H9 (cell line): ENCODE measurements around the gene BFSP1. TPM values are rescaled to one million over a fixed set of nuclear protein-coding genes. Genes with fewer than 3 reads are reported as not detected.

Source experiments
- DNase-seq: peaks from one replicate; pipeline ENCODE4 v3.0.0-alpha.2; 2017
- H2AFZ ChIP-seq: one replicate; pipeline ENCODE4 v1.6.1; 2013; ENCODE audit warnings: mild to moderate bottlenecking, low read length, control low read depth, moderate library complexity
- H2AK5ac ChIP-seq: 2 replicates; pipeline ENCODE4 v1.6.1; 2013; ENCODE audit warnings: low read length, control low read depth, mixed read lengths; ENCODE audit not compliant: insufficient read length
- H2BK120ac ChIP-seq: one replicate; pipeline ENCODE4 v1.6.1; 2013; ENCODE audit warnings: low read depth, mild to moderate bottlenecking, low read length, control low read depth, inconsistent platforms; ENCODE audit not compliant: poor library complexity, severe bottlenecking
- H2BK12ac ChIP-seq: 2 replicates; pipeline ENCODE4 v1.6.1; 2013; ENCODE audit warnings: low read length, control low read depth, mixed read lengths, low read depth; ENCODE audit not compliant: insufficient read length
- H2BK15ac ChIP-seq: 2 replicates; pipeline ENCODE4 v1.6.1; 2013; ENCODE audit warnings: low read depth, low read length, control low read depth
- H2BK20ac ChIP-seq: one replicate; pipeline ENCODE4 v1.6.1; 2013; ENCODE audit warnings: low read depth, mild to moderate bottlenecking, low read length, control low read depth, inconsistent platforms; ENCODE audit not compliant: poor library complexity, severe bottlenecking
- H2BK5ac ChIP-seq: 2 replicates; pipeline ENCODE4 v1.6.1; 2013; ENCODE audit warnings: low read length, control low read depth, mixed read lengths; ENCODE audit not compliant: insufficient read length
- H3K14ac ChIP-seq: 2 replicates; pipeline ENCODE4 v1.6.1; 2013; ENCODE audit warnings: low read length, control low read depth; ENCODE audit not compliant: insufficient read depth
- H3K18ac ChIP-seq: 2 replicates; pipeline ENCODE4 v1.6.1; 2013; ENCODE audit warnings: low read depth, mild to moderate bottlenecking, mixed read lengths, low read length, control low read depth; ENCODE audit not compliant: insufficient read length
- H3K23ac ChIP-seq: 2 replicates; pipeline ENCODE4 v1.6.1; 2013; ENCODE audit warnings: low read length, control low read depth, mixed read lengths, low read depth; ENCODE audit not compliant: insufficient read length
- H3K23me2 ChIP-seq: 2 replicates; pipeline ENCODE4 v1.6.1; 2013; ENCODE audit warnings: low read depth, mild to moderate bottlenecking, mixed read lengths, low read length, control low read depth; ENCODE audit not compliant: insufficient read length, poor library complexity, severe bottlenecking
- H3K27ac ChIP-seq: 2 replicates; pipeline ENCODE4 v1.5.1; 2013; ENCODE audit warnings: low read length, control low read depth, mixed read lengths, low read depth; ENCODE audit not compliant: insufficient read length
- H3K27me3 ChIP-seq: 2 replicates; pipeline ENCODE4 v1.6.1; 2013; ENCODE audit warnings: low read length, control low read depth, inconsistent platforms; ENCODE audit not compliant: insufficient read depth
- H3K4ac ChIP-seq: 2 replicates; pipeline ENCODE4 v1.6.1; 2013; ENCODE audit warnings: low read depth, mild to moderate bottlenecking, control low read depth, inconsistent platforms, low read length, moderate library complexity
- H3K4me1 ChIP-seq: 2 replicates; pipeline ENCODE4 v1.6.1; 2013; ENCODE audit warnings: low read length, control low read depth, inconsistent platforms; ENCODE audit not compliant: insufficient read depth
- H3K4me2 ChIP-seq: 2 replicates; pipeline ENCODE4 v1.6.1; 2013; ENCODE audit warnings: low read length, control low read depth, mixed read lengths; ENCODE audit not compliant: insufficient read length, insufficient read depth
- H3K56ac ChIP-seq: 2 replicates; pipeline ENCODE4 v1.6.1; 2013; ENCODE audit warnings: low read depth, mild to moderate bottlenecking, mixed read lengths, low read length, control low read depth; ENCODE audit not compliant: insufficient read length
- H3K79me1 ChIP-seq: 2 replicates; pipeline ENCODE4 v1.6.1; 2013; ENCODE audit warnings: low read depth, mild to moderate bottlenecking, moderate library complexity, low read length, control low read depth, inconsistent platforms; ENCODE audit not compliant: insufficient read depth, poor library complexity, severe bottlenecking
- H3K79me2 ChIP-seq: 2 replicates; pipeline ENCODE4 v1.6.1; 2013; ENCODE audit warnings: low read length, control low read depth, inconsistent platforms; ENCODE audit not compliant: insufficient read depth
- H3K9ac ChIP-seq: 2 replicates; pipeline ENCODE4 v1.6.1; 2013; ENCODE audit warnings: low read length, control low read depth, mixed read lengths; ENCODE audit not compliant: insufficient read length; ENCODE audit errors: extremely low read depth
- H3K9me3 ChIP-seq: one replicate; pipeline ENCODE4 v1.6.1; 2013; ENCODE audit warnings: low read depth, low read length, inconsistent platforms; ENCODE audit not compliant: control insufficient read depth
- H3T11ph ChIP-seq: one replicate; pipeline ENCODE4 v1.6.1; 2013; ENCODE audit warnings: mild to moderate bottlenecking, low read length, control low read depth, inconsistent platforms
- H4K20me1 ChIP-seq: one replicate; pipeline ENCODE4 v1.6.1; 2013; ENCODE audit not compliant: control insufficient read depth, insufficient read length, insufficient read depth
- H4K5ac ChIP-seq: 2 replicates; pipeline ENCODE4 v1.6.1; 2013; ENCODE audit warnings: low read depth, mild to moderate bottlenecking, mixed read lengths, low read length, control low read depth; ENCODE audit not compliant: insufficient read length
- H4K8ac ChIP-seq: replicated peaks from 2 replicates; pipeline ENCODE4 v1.6.1; 2013; ENCODE audit warnings: low read length, control low read depth, mixed read lengths, low read depth; ENCODE audit not compliant: insufficient read length
- H4K91ac ChIP-seq: 2 replicates; pipeline ENCODE4 v1.6.1; 2013; ENCODE audit warnings: low read depth, mild to moderate bottlenecking, moderate library complexity, mixed read lengths, low read length, control low read depth; ENCODE audit not compliant: insufficient read length
- H3K27ac Mint-ChIP-seq, 3 experiments: 2 replicates in 2 of 3; 3 replicates in 1 of 3; pipeline ENCODE4 v1.8.0; 2020 to 2021; ENCODE audit warnings: mixed read lengths in 3 of 3, mild to moderate bottlenecking in 1 of 3, moderate library complexity in 1 of 3
- H3K27me3 Mint-ChIP-seq: 2 replicates; pipeline ENCODE4 v1.8.0; 2021; ENCODE audit warnings: low read depth, mild to moderate bottlenecking, moderate library complexity, mixed read lengths
- H3K36me3 Mint-ChIP-seq, 3 experiments: 2 replicates in 2 of 3; 3 replicates in 1 of 3; pipeline ENCODE4 v1.8.0; 2020 to 2021; ENCODE audit warnings: low read depth in 3 of 3, mixed read lengths in 3 of 3; ENCODE audit not compliant: insufficient read depth in 1 of 3
- H3K4me1 Mint-ChIP-seq, 2 experiments: 2 replicates each; pipeline ENCODE4 v1.8.0; 2020; ENCODE audit warnings: mixed read lengths in 2 of 2
- H3K4me3 Mint-ChIP-seq, 2 experiments: 2 replicates in 1 of 2; 3 replicates in 1 of 2; pipeline ENCODE4 v1.8.0; 2020 to 2021; ENCODE audit warnings: mild to moderate bottlenecking in 2 of 2, mixed read lengths in 2 of 2, moderate library complexity in 1 of 2
- H3K9me3 Mint-ChIP-seq, 2 experiments: 2 replicates in 1 of 2; 3 replicates in 1 of 2; pipeline ENCODE4 v1.8.0; 2020; ENCODE audit warnings: mild to moderate bottlenecking in 2 of 2, mixed read lengths in 2 of 2, moderate library complexity in 1 of 2
- CTCF ChIP-seq: fragments of 200-600 bp; sonication (generic); conservative IDR thresholded peaks from 3 replicates; pipeline ENCODE4 v1.8.0; 2021; ENCODE audit warnings: antibody characterized with exemption, mild to moderate bottlenecking
- WGBS: extraction: QIAGEN DNeasy Blood & Tissue Kit; methylation state at CpG from one replicate; pipeline ENCODE4 v1.1.7; 2013; ENCODE audit warnings: missing lambda C conversion rate, low lambda C conversion rate, mixed read lengths; ENCODE audit not compliant: insufficient read length; ENCODE audit errors: extremely low coverage; 5-methylcytosine and 5-hydroxymethylcytosine counted together
- total RNA-seq: library from RNA; stranded (reverse); gene quantifications from 2 replicates; pipeline ENCODE4 v1.2.1, GENCODE V29; 2021

Gene BFSP1
- total RNA-seq, 1 experiment from 2014 or later: 9.4 TPM

- Histone ChIP-seq H2BK5ac (no peak overlapping the region), H3T11ph (no peak overlapping the region), H2AFZ (no peak overlapping the region), H4K8ac (no peak overlapping the region), H3K56ac (no peak overlapping the region), H2BK12ac (no peak overlapping the region), H3K79me1 (no peaks in the 10 kb centered on the region), H2AK5ac (no peak overlapping the region), H3K14ac (no peak overlapping the region), H3K27ac (no peak overlapping the region), H3K9me3 (no peaks in the 10 kb centered on the region), H3K4me1 (no peaks in the 10 kb centered on the region), H3K18ac (no peak overlapping the region), H3K27me3 (no peaks in the 10 kb centered on the region), H3K23ac (no peak overlapping the region), H3K4me2 (no peak overlapping the region), H4K5ac (no peak overlapping the region), H4K91ac (no peak overlapping the region), H4K20me1 (no peaks in the 10 kb centered on the region), H3K9ac (no peak overlapping the region), H3K23me2 (no peaks in the 10 kb centered on the region), H3K4ac (no peak overlapping the region), H2BK15ac (no peak overlapping the region), H2BK120ac (no peak overlapping the region), H2BK20ac (no peak overlapping the region), H3K79me2 (no peaks in the 10 kb centered on the region)
- H3K27me3 Mint-ChIP-seq: no peaks in the 10 kb centered on the region; the same call in 1 of the 2 replicates
- no peak for DNase-seq
- no peak overlapping the region for H3K4me3 Mint-ChIP-seq
- H3K27ac Mint-ChIP-seq: no peak overlapping the region; a peak in 1 of 7 replicates
- TF ChIP-seq CTCF: no peak
- WGBS: no CpG with 5 or more reads among the region's 10 CpGs
- H3K4me1 Mint-ChIP-seq: peaks cover 5 to 9% of the 10 kb centered on the region in 2 experiments
- H3K36me3 Mint-ChIP-seq: no peaks in the 10 kb centered on the region
- H3K9me3 Mint-ChIP-seq: no peaks in the 10 kb centered on the region
Observed at GRCh38 chr20:17471606-17472187, 59.5 kb downstream of the BFSP1 start.
